ENCODE measurements around the gene PCDH7. TPM values are rescaled to one million over a fixed set of nuclear protein-coding genes. Genes with fewer than 3 reads are reported as not detected.

The PCDH7 gene
- total RNA-seq = 42.6 TPM

DNA sequence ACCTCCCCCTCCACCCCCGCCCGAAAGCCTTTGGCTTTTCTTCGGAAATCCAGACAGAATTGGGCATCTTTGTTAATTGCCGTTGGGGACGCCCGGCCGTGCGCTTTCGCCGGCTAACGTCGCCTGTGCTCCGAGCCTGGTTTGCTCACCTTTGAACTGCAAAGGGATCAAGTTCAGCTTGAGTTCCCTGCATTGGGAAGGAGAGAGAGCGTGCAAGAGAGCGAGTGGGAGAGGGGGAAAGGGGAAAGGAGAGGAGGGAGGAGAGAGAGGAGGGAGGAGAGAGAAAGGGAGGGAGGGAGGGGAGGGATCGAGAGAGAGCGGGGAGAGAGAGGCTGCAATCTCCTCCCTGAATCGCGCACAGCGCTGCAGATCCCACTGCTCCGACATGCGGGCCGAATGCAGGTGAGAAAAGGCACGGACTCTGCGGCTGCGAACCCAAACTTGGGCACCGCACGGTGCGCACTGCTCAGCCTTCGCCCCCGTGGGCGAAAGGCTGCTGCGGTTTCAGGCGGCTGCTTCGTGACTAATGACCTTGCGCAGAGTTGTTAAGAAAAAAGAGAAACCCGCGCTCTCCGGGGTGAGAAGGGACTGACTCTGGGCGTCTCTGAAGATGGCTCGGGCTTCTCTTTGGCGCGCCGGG, at the start of gene PCDH7:
PCDH7 (plus strand) TSS at position 349 of the 640 bp plus-strand sequence. CDS start 1,054 bp downstream, outside the sequence.
- DNase-seq = peak; percentile 79

- DNase-seq = no peak
Measured at GRCh38 chr4:30671926-30672448, 48.2 kb upstream of the PCDH7 start.

DNA sequence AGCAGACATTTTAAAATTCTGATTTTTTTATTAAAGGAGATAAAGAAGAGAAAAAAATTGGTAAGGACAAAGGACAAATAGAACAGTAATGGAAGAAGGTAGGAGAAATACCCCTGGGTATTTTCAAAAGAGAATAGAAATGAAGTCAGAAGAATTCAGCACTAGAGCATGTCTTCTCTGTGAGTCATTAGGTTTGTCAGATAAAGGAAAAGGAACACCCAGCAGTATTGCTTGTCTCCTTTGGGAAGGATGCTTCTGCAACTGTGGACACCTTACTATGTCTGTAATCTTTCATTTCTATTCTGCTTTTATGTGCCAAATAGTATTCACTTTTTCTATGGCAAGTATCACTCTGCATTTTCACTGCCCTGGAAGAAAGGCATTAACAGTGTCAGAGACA, 24.0 kb upstream of the PCDH7 start:
- no peak for DNase-seq

GRCh38 chr4:30714408-30715031, 5.6 kb upstream of the PCDH7 start:
- peak; percentile 17 for DNase-seq

DNA sequence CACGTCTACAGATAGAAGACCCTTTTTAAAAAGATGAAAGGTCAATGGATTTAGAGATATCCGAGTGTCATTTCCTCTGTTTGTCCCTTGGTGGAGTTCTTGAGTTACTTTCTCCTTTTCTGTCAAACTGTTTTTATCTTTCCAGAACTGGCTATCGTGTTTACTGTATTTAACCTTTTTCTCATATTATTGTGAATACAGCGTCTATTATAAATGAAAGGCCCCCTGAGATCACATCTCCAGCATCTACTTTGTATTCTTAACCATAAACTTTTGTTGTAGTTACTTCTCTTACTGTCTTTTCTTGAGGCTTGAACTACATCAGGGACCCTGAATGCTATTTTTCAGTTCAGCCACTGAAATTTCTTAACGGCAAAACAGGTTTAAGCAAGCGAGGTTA, 4.0 kb upstream of the PCDH7 start:
- DNase-seq = peak; percentile 46

GRCh38 chr4:30716681-30717207, 3.4 kb upstream of the PCDH7 start:
- DNase-seq = peak; percentile 56

DNA sequence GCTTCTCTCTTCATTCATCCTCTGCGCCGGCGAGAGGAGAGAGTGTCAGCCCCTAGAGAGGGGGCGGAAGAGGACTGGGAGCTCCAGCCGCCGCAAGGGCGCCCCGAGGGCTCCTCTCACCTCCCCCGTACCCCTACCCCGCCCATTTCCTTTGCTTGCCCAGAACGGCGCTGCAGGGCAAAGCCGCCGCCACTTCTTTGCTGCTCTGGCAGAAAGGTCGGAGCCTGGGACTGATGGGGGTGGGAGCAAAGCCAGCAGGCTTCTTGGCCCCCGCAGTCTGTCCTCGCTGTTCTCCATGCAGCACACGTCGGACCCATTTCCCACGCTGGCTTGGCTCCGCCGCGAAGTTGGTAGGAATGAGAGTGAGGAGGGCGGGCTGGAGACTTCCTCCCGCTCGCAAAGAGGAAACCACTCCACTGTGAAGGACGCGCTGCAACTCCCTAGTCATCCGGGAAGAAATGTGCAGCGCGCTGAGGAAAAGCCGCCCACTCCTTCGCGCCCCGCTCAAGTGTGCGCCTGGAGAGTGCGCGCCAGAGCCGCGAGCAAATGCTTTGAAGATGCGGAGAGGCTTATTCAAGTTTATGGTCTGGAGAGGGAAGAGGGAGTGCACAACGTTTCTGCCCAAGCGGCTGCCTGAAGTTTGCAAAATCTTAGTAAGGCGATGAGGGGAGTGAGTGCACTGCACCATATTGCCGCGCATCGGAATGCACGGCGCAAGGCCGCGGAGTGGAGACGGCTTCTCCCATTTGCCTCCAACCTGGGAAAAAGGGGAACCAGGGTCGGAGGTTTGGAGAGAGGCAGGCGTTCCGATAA, 2.8 kb upstream of the PCDH7 start:
- DNase-seq = peak; percentile 77

- peak; percentile 67 for DNase-seq
Measured at GRCh38 chr4:30718021-30718542, 2.1 kb upstream of the PCDH7 start.

GRCh38 chr4:30718641-30719453, 1.3 kb upstream of the PCDH7 start:
- peak; percentile 55 for DNase-seq

DNA sequence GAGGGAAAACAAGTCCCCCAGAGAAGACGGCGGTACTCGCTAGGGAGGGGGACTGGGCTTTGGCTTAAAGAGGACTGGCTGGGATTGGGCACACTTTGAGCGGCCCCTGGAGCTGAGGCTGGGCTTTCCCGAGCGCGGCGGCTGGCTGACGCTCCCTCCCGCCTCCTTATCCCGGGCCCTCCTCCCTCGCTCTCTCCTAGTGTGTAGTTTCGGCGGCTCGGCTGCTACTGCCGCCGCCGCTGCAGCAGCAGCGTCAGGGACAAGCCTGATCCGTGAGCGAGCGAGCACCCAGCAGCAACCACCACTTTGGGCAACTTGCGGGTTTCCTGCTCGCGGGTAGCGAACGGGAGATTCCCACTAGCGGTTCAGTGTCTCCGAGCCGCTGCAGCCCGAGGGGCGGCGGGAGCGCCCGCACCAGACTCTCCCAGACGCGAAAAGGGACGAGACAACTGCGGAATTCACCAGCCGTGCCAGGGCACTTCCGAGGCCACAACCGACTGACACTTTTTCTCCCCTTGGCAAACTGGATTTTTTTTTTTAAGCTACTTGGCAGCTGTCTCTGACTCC, 632 bp upstream of the PCDH7 start:
- DNase-seq = peak; percentile 78

GRCh38 chr4:30720661-30721184, 554 bp downstream of the PCDH7 start:
- peak; percentile 12 for DNase-seq

GRCh38 chr4:30721185-30722091, 1.3 kb downstream of the PCDH7 start:
- DNase-seq = peak; percentile 4

DNA sequence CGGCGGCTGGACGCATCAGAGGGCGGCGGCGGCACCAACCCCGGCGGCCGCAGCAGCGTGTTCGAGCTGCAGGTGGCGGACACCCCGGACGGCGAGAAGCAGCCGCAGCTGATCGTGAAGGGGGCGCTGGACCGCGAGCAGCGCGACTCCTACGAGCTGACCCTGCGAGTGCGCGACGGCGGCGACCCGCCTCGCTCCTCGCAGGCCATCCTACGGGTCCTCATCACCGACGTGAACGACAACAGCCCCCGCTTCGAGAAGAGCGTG, 1.9 kb downstream of the PCDH7 start:
- DNase-seq = no peak

DNA sequence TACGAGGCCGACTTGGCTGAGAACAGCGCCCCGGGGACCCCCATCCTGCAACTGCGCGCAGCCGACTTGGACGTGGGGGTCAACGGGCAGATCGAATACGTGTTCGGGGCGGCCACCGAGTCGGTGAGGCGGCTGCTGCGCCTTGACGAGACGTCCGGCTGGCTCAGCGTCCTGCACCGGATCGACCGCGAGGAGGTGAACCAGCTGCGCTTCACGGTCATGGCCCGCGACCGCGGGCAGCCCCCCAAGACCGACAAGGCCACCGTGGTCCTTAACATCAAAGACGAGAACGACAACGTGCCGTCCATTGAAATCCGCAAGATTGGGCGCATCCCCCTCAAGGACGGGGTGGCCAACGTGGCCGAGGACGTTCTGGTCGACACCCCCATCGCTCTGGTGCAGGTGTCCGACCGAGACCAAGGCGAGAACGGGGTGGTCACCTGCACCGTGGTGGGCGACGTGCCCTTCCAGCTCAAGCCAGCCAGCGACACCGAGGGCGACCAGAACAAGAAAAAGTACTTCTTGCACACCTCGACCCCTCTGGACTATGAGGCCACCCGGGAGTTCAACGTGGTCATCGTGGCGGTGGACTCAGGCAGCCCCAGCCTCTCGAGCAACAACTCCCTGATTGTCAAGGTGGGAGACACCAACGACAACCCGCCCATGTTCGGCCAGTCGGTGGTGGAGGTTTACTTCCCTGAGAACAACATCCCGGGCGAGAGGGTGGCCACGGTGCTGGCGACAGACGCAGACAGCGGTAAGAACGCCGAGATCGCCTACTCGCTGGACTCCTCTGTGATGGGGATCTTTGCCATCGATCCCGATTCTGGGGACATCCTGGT, 2.4 kb downstream of the PCDH7 start:
- no peak for DNase-seq

GRCh38 chr4:30723201-30723955, 3.2 kb downstream of the PCDH7 start:
- no peak for DNase-seq

DNA sequence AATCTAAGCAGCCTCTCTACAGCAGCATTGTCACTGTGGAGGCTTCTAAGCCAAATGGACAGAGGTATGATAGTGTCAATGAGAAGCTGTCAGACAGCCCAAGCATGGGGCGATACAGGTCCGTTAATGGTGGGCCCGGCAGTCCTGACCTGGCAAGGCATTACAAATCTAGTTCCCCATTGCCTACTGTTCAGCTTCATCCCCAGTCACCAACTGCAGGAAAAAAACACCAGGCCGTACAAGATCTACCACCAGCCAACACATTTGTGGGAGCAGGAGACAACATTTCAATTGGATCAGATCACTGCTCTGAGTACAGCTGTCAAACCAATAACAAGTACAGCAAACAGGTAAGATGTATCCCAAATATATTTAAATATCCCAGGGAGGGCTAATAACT, 4.1 kb downstream of the PCDH7 start:
- DNase-seq = no peak

GRCh38 chr4:30725562-30725961, 5.4 kb downstream of the PCDH7 start:
- DNase-seq = no peak

DNA sequence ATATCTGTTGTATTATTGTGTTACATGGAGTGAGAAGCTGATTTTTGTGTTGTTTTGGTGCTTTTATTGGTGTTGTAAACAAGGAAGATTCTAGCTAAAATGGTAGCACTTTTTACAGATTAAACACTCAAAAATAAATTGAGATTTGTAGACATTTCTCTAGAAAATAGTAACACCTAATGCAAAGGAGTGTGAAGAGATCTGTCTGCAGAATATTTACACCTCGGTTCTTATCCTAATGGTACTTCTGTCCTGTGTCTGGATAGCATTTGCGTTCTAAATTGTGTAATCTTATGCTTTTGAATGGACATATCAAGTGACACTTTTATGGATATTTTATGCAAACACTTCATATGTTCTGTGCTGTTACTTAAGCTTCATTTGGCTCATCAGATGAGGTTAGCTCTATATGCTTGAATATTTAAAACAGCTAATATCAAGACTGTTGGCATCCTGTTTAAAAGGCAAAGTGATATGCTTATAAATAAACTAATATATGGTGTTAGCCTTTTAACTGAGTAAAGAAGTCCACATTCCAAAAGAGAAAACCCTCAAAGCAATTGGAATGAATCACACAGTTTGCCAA, 6.0 kb downstream of the PCDH7 start:
- peak; percentile 29 for DNase-seq
